Mucosa of gallbladder (tissue), 1 donor: Measurements from ENCODE around the gene BBS1. TPM values are rescaled to one million over a fixed set of nuclear protein-coding genes. Genes with fewer than 3 reads are reported as not detected.
A peak's percentile ranks its signal among the peaks of the same experiment; 100 is the strongest.
"Not testable (repeated sequence)": the region's sequence is repeated elsewhere in the genome, so short reads cannot be mapped to it uniquely, and the experiment has no call there.

Experiments used
- DNase-seq: peaks from one replicate; pipeline ENCODE4 v3.0.0-alpha.2; 2020; ENCODE audit warnings: low spot score
- total RNA-seq: library from RNA; stranded (reverse); gene quantifications from one replicate; pipeline ENCODE4 v1.2.1, GENCODE V29; 2021
- donor health status: DM: no; HTN: no; CAD: no.

Gene BBS1
- 72.9 TPM for total RNA-seq

GRCh38 chr11:66510271-66510989 lies at the start of gene BBS1:
Gene BBS1 (plus strand): TSS chr11:66510635. CDS start chr11:66510660, 25 bp downstream.
- DNase-seq, result peak; percentile 87

- DNase-seq, result no peak
Measured at GRCh38 chr11:66462010-66462409, 48.4 kb upstream of the BBS1 start.

- DNase-seq, result no peak
Measured at GRCh38 chr11:66462911-66463310, 47.5 kb upstream of the BBS1 start.

DNA sequence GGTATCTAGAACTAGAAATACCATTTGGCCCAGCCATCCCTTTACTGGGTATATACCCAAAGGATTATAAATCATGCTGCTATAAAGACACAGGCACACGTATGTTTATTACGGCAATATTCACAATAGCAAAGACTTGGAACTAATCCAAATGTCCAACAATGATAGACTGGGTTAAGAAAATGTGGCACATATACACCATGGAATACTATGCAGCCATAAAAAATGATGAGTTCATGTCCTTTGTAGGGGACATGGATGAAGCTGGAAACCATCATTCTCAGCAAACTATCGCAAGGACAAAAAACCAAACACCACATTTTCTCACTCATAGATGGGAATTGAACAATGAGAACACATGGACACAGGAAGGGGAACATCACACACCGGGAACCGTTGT lies 46.3 kb upstream of the BBS1 start:
- not testable (repeated sequence) for DNase-seq

GRCh38 chr11:66464916-66465315 lies 45.5 kb upstream of the BBS1 start:
- DNase-seq, result no peak

DNA sequence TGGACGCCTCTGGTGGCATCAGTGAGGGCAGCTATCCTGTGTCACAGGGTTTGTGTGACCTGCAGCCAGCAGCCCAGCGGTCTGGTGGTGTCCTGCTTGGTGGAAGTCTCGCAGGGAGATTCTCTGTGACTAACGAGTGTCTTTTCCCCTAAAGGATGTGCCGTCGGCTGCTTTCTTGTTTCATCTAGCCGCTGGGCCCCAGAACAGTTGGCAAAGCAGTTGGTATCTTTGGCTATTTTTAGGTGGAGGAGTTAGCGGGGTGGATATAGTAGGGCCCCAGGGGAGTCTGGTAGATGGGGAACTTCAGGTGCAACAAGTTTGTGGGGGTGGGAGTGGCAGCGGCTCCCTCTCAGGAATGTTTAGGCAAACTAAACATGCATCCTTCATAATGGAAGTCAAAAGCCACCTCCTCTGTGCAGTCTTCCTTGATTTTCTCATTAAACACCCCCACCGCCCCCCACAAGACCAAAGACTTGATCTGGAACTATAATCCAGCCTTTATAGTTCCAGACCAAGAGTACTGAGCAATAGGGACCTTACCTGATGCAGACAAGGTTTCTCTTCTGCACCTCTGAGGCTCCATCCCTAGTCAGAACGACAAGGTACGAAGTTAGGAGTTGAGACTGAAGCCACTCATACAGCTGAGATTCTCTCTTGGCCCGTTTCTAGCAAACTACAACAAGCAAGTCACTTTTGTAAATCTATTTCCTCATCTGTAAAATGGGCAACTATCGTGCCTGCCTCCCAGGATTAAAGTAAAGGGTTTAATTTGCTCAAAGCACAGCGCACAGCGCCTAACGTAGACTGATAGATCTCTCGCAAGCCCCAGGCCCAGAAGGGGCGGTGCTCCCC lies 44.8 kb upstream of the BBS1 start:
- DNase-seq, result no peak

- DNase-seq, result peak; percentile 95
Measured at GRCh38 chr11:66466225-66467033, 44.0 kb upstream of the BBS1 start, which contains the start of gene PELI3. Gene PELI3 (plus strand): TSS chr11:66466905. CDS start chr11:66468129, 1,224 bp downstream.

DNA sequence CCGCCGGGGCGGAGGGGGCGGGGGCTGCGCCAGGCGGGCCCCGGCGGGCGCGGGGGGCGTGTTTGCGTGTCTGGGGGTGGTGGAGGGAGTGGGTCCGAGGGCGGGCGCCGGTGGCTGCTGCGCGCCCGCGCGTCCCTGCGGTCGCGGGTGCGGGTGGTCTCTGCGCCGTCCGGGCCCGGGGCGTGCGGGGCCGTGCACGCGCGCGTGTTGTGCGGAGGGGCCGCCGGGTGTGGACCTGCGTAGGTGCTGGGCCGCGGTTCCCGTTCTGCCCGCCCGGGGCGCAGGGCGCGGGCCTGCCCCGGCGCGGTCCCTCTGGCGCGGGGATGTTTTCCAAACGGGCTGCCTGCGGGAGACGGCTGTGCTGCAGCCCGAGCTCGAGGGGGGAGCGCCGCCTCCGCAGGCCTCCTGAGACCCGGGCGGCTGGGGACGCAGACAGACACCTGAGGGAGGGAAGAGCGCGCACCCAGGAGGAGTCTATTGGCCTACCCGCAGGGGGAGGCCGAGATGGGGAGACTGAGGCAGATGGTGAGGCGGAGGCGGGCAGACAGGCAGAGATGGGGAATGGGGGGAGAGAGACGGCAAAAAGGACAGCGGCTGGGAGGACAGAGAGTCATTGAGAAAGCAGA lies 43.3 kb upstream of the BBS1 start:
- DNase-seq, result peak; percentile 14

DNA sequence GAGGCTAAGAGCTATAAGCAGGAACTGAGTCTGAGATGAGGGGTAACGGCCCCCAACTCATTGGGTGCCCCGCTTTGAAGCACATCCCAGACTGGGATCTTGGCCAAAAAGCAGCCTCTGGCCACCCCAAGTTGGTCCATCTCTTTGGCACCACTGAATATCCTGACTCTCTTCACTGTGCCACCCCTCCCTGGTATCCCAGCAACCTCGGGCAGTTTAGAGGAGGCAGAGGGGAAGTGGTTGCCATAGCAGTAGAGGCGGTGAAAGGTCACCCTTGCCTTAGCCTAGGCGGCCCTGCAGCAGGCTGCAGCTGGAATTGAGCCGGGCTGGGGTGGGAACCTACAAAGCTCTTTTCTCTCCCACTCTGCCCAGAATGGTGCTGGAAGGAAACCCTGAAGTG lies 42.7 kb upstream of the BBS1 start:
- DNase-seq, result peak; percentile 29

DNA sequence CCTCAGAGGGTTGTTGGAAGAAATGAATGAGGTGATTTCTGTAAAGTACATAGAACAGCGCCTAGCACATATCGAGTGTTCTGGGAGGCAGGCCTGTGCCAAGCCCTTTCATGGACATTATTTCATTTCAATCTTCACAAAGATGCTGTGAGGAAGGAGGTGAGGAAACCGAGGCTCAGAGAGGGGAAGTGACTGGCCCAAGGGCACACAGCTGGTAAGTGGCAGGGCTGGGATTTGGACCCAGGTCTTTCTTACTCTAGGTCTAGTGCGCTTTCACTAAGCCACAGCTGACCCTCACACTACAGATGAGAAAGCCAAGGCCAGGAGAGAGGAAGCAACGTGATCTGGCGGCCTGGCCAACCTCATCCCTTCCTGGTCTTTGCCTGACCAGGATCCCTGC lies 41.7 kb upstream of the BBS1 start:
- DNase-seq, result no peak

DNA sequence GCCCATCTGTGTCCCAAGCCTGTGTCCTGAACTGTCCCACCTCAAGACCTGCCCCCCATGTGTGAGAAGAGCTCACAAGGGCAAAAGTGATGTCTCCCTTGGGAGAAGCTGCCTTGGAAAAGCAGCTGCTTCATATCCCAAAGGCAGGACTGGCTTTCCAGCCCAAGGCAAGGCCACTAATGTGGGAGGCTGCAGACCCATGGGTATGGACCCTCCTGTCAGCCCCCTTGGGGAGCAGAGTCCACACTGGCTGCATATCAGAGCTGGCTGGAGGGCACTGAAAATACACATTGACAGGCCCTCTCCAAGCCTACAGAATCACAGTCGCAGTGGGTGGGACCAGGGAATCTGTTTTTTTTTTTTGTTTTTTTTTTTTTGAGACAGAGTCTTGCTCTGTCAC lies 41.0 kb upstream of the BBS1 start:
- DNase-seq, result no peak

GRCh38 chr11:66470015-66470414 lies 40.4 kb upstream of the BBS1 start:
- no peak for DNase-seq

DNA sequence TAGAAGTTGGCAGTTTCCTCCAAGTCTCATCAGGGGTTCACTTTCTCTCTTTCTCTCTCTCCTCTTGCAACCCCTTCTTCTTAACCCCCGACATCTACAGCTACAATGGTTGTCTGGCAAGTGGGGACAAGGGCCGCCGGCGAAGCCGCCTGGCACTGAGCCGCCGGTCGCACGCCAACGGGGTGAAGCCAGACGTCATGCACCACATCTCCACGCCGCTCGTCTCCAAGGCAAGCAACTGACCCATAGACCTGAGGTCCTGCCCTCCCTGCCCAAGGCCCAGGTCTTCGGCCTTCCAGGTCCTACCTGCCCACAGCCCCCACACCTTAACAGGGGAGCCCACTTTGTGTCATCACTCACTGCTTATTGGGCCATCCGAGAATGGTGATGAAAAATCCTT lies 39.3 kb upstream of the BBS1 start:
- DNase-seq, result no peak

DNA sequence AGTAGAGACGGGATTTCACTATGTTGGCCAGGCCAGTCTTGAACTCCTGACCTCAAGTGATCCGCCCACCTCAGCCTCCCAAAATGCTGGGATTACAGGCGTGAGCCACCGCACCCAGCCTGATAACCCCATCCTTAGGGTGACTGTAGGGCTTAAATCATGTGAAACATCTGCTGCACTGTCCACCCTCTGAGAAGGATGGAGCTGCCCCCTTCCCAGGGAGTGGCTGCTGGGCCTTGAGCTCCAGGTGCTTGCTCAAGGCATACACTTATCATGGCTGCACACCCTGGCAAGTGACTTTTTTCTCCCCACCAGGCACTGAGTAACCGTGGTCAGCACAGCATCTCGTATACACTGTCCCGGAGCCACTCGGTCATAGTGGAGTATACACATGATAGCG lies 38.4 kb upstream of the BBS1 start:
- DNase-seq, result no peak

GRCh38 chr11:66473167-66473566 lies 37.3 kb upstream of the BBS1 start:
- no peak for DNase-seq

GRCh38 chr11:66473608-66474515 lies 36.6 kb upstream of the BBS1 start:
- DNase-seq, result no peak

GRCh38 chr11:66475349-66476172 lies 34.9 kb upstream of the BBS1 start:
- DNase-seq, result no peak

GRCh38 chr11:66476173-66476840 lies 34.1 kb upstream of the BBS1 start:
- no peak for DNase-seq

GRCh38 chr11:66476841-66477251 lies 33.6 kb upstream of the BBS1 start:
- DNase-seq, result no peak
